T-helper 17 cell (primary cell): Measurements from ENCODE around the gene SKI. TPM values are rescaled to one million over a fixed set of nuclear protein-coding genes. Genes with fewer than 3 reads are reported as not detected.

ENCODE experiments used
- ATAC-seq: fragments of 150-1000 bp; cut with Tn5 transposase; 2 replicates; pipeline ENCODE4 v1.10.0; 2021; ENCODE audit warnings: mild to moderate bottlenecking, moderate library complexity
- DNase-seq, 3 donors: peaks; one replicate each; pipeline versions ENCODE4 v3.0.0 to v3.0.0-alpha.2; 2020 to 2021
- H3K9me3 ChIP-seq: one replicate; pipeline ENCODE4 v1.7.0; 2013; ENCODE audit warnings: low read length, mild to moderate bottlenecking; ENCODE audit not compliant: control insufficient read depth, poor library complexity, severe bottlenecking
- H3K27ac Mint-ChIP-seq: one replicate; pipeline ENCODE4 v1.8.0; 2022; ENCODE audit warnings: mild to moderate bottlenecking, moderate library complexity, mixed read lengths
- H3K27me3 Mint-ChIP-seq: one replicate; pipeline ENCODE4 v1.8.0; 2022; ENCODE audit warnings: mixed read lengths
- H3K36me3 Mint-ChIP-seq: one replicate; pipeline ENCODE4 v1.8.0; 2022; ENCODE audit warnings: low read depth, mixed read lengths
- H3K4me1 Mint-ChIP-seq: one replicate; pipeline ENCODE4 v1.8.0; 2022; ENCODE audit warnings: mild to moderate bottlenecking, mixed read lengths
- H3K4me3 Mint-ChIP-seq: one replicate; pipeline ENCODE4 v1.8.0; 2022; ENCODE audit warnings: mild to moderate bottlenecking, moderate library complexity, mixed read lengths
- total RNA-seq, 4 donors: library from RNA in 2 of 4; stranded (reverse) in 2 of 4; gene quantifications; one replicate each; pipeline ENCODE4 v1.2.3 and lab custom pipeline; 2022 to 2026

The SKI gene
- total RNA-seq, 2 donors from 2014 or later, result 183 to 215 TPM

DNA sequence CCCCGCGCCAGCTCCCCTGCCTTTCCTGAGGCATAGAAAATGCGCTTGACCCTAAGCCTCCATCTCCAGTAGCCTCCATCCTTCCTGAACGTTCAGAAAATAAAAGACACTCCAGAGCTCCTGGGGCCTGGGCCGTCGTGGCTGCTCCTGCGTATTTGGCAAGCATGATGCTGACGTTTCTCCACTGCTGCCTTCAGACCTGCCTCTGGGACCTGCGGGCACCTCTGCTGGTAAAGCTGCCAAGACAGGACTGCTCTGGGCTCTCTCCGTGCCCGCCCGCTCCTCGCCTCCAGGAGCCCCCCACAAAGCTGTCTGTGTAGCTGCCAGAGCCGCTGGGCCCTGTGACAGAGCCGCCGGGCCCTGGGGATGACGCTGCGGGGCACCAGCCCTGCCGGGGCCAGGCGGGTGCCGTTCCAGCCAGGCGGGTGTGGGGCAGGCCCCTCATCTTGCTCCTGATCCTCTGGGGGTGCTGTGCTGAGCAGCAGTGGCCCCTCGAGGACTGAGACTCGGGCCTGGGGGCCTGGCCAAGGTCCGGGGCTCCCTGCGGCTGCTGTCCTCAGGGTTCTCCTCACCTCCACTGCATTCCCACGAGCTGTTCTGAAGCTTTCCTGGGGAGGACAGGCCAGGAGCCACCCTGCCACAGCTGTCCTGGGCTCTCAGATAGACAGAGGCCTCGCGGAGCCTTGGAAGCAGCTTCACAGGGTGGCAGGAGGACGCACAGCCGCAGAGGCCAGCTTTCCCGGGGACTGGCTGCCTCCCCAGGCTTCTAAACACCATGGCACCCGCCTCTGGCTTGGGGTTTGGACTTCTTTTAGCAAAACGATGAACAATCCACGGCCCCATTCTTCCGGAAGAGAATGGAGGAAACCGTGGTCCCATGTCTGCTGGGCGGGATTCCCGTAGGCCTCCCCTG is 115.2 kb downstream of the SKI start:
- H3K9me3 ChIP-seq, result no peaks in the 10 kb centered on the region
- Mint-ChIP-seq H3K27me3 (no peaks in the 10 kb centered on the region), H3K27ac (no peak overlapping the region)

DNA sequence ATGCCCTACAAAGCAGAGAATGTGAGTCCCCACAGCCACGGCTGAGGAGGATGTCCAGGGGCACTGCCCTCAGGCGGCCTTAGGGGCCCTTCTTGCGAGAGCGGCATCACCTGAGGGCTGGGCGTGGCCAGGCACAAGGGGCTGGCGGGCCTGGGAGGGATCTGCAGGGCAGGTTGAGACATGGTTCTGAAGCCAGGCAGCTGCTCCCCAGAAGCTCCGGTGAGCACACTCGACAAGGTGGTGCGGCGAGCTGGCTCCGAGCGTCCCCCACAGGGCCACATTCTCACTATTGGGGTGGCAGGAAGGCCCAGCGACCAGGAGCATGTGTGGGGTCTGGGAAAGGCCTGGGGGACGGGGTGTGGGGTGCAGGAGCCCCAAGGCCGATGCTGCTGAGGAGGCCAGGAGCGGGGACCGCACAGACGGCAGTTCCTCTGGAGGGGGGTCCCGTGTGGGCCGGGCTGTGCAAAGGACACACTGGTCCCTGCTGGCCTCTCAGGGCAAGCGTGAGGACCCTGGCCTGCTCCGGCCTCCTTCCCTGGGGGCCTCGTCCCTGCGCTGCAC is 116.1 kb downstream of the SKI start:
- ATAC-seq, result no peak
- H3K27me3 Mint-ChIP-seq, result no peaks in the 10 kb centered on the region
- DNase-seq, result peak in 1 of 3 donors; percentile 9
- peaks cover under 1% of the 10 kb centered on the region for H3K4me1 Mint-ChIP-seq
- H3K27ac Mint-ChIP-seq, result no peak overlapping the region
- H3K4me3 Mint-ChIP-seq, result no peak overlapping the region
- no peaks in the 10 kb centered on the region for H3K36me3 Mint-ChIP-seq
- no peaks in the 10 kb centered on the region for H3K9me3 ChIP-seq

More for the DNA sequence above, 115.2 kb downstream of the SKI start:
- H3K36me3 Mint-ChIP-seq, result no peaks in the 10 kb centered on the region
- no peaks in the 10 kb centered on the region for H3K4me1 Mint-ChIP-seq
- H3K4me3 Mint-ChIP-seq, result no peak overlapping the region
- DNase-seq (peak in 1 of 3 donors; percentile 9), ATAC-seq (no peak)

DNA sequence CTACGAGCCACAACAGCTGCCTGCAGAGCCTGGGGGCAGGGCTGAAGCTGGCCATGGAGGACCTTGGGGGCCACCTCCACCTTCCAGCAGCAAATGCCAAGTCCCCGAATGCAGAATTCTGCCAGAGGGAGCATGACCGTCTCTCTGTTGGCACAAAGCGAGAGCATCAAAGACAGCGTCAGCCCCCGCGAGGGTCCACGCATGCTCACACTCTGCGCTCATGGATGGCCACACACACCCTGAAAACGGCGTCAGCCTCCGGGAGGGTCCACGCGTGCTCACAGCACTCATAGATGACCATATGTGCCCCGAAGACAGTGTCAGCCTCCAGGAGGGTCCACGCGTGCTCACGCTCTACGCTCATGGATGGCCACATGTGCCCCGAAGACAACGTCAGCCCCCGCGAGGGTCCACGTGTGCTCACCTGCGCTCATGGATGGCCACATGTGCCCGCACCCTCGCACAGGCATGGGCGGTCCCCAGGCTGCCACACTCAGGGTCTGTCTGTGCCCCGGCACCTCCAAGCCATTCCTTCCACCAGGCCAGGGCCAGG is 116.7 kb downstream of the SKI start:
- peak in 1 of 3 donors; percentile 6 for DNase-seq
- H3K9me3 ChIP-seq, result no peaks in the 10 kb centered on the region
- peaks cover 2% of the 10 kb centered on the region for H3K4me1 Mint-ChIP-seq
- H3K36me3 Mint-ChIP-seq, result no peaks in the 10 kb centered on the region
- no peaks in the 10 kb centered on the region for H3K27me3 Mint-ChIP-seq
- no peak overlapping the region for H3K4me3 Mint-ChIP-seq
- no peak overlapping the region for H3K27ac Mint-ChIP-seq
- ATAC-seq, result no peak

DNA sequence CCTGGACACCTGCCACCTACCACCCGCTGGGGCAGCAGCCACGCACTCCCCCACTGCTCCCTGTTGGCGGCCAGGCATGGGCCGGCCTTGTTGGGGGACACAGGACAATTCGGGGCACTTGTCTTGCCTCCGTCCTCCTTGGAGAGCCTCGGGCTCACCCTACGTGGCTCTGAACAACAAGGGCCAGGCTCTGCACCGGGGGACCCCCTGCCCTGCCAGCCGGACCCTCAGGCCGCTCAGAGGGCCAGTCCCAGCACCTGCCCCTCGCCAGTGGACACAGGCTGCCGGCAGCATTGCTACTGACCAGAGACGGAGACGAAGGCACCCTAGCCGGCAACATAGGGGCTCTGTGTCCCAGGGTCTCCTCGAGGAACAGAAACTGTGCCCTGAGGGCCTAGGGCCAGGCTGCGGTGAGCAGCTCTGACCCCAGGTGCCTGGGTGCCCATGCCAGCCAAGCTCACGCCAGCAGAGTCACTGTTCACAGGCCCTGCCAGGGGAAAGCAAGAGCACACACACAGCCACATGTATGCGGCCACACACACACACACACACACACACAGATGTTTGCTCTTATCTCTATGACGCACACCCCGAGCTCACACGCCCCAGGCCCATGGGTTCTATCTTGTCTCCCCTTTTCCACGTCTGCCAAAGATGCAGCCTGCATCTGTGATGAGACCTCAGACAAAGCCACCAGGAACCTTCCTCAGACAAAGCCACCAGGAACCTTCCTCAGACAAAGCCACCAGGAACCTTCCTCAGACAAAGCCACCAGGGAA is 117.4 kb downstream of the SKI start:
- Mint-ChIP-seq H3K36me3 (no peaks in the 10 kb centered on the region), H3K4me1 (peaks cover 2% of the 10 kb centered on the region), H3K27me3 (no peaks in the 10 kb centered on the region), H3K4me3 (no peak overlapping the region), H3K27ac (no peak overlapping the region)
- DNase-seq (peak in 2 of 3 donors; percentile 7 to 8), ATAC-seq (no peak)
- H3K9me3 ChIP-seq, result no peaks in the 10 kb centered on the region

DNA sequence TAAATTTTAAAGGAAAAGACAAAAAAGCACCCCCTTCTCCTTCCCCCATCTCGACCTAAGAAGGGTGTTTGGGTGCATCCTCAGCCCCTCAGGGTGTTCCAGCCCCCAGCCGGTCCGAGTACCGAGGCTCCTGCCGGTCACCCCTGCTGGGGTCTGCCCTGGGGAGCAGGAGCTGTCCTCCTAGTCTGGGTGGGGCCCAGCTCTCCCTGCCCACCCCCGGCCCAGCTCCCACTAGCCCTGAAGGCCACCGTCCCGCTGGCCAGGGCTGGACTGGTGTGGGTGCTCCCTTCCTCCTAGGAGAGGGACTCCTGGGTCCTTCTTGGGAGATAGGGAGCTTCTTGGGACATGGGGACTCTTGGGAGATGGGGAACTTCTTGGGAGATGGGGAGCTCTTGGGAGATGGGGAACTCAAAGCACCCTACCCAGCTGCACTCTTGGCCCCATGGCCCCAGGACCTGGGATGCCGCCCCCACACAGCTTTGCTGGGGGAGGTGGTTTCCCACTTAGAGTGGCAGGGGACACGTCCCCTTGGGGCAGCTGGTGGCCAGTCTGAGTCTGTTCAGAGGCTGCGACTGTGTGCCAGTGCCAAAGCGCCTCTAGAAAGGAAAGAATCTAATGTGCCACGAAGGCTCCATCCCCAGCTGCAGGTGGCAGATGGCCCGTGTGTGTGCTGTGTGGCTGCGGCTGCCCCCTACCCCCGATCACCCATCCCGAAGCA is 118.7 kb downstream of the SKI start:
- no peaks in the 10 kb centered on the region for H3K9me3 ChIP-seq
- Mint-ChIP-seq H3K4me3 (no peak overlapping the region), H3K27ac (no peak overlapping the region), H3K27me3 (no peaks in the 10 kb centered on the region), H3K36me3 (no peaks in the 10 kb centered on the region), H3K4me1 (peaks cover 2% of the 10 kb centered on the region)
- DNase-seq (peak in 2 of 3 donors; percentile 6), ATAC-seq (no peak)

DNA sequence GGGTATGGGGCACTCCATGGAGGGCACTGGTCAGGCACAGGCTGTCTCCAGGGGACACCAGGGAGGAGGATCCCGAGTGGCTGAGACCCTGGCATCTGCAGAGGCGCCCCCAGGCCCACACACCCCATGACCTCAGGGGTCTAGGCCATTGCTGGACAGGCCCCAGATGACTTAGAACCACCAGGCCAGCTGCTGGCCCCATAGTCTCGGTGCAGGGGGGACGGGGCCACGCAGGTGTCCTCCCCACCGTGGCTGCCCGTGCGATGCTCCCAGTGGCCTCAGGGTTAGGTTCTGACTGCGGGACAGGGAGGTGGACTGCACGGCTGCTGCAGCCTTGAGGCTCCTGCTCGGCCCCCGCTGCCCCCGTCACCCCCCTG is 119.3 kb downstream of the SKI start:
- Mint-ChIP-seq H3K4me1 (peaks cover 2% of the 10 kb centered on the region), H3K27me3 (no peaks in the 10 kb centered on the region), H3K36me3 (no peaks in the 10 kb centered on the region), H3K4me3 (no peak overlapping the region), H3K27ac (no peak overlapping the region)
- H3K9me3 ChIP-seq, result no peaks in the 10 kb centered on the region
- ATAC-seq, result no peak
- peak in 2 of 3 donors; percentile 5 for DNase-seq

DNA sequence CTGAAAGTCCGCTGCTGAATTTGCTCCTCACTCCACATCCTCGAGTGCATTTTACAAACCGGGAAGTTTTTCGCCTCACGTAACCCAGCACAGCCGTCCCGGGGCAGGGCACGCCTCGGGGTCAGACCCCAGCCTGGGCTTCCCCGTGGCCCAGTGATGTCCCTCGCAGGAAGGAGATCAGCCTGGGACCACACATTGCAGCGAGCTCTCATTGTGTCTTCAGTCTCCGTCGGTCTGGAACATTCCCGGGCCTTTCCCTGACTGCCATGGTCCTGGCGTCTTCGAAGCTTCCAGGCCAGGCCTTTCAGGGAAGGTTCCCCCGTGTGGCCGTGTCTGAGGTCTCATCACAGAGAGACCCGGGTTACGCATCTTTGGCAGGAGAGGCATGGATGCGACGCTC is 119.8 kb downstream of the SKI start:
- Mint-ChIP-seq H3K36me3 (no peaks in the 10 kb centered on the region), H3K4me1 (peaks cover 2% of the 10 kb centered on the region), H3K27me3 (no peaks in the 10 kb centered on the region), H3K4me3 (no peak overlapping the region), H3K27ac (no peak overlapping the region)
- DNase-seq, result peak in 1 of 3 donors; percentile 6
- H3K9me3 ChIP-seq, result no peaks in the 10 kb centered on the region
- no peak for ATAC-seq

DNA sequence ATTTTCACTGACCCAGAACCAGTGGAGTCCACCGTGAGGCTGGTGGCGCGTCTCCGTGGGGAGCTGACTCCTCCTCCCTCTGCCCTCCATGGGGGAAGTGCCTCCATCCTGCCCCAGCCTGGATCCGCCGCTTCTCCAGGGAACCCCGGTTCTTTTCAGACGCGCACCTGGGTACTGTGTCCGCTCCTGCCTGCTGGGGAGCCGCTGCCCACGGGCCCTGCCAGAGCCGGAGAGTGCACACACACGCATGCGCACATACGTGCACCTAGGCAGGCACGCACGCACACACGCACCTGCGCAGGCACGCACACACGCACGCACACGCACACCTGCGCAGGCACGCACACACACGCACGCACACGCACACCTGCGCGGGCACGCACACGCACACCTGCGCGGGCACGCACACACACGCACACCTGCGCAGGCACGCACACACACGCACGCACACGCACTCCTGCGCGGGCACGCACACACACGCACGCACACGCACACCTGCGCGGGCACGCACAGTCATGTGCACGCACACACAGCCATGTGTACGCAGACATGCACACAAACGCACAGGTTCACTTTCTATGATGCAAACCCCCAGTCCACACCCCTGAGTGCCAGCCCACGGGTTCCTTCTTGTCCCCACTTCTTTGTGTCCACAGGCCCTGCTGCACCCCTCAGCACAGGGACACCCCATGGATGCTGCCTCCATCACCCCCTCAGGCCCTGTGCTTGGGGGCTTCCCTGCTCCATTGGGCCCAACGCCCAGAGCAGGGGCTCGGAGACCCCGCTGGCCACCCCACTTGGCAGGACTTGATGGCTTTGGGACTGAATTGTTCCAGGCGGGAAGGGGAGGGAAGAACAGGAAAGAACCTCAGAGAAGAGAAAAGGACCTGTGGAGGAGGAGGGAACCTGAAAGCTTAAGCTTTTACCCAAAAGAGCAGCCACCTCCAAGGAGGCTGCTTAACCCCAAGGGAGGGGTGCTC is 120.5 kb downstream of the SKI start:
- Mint-ChIP-seq H3K27me3 (no peaks in the 10 kb centered on the region), H3K27ac (no peak overlapping the region), H3K4me1 (peaks cover 2% of the 10 kb centered on the region), H3K36me3 (no peaks in the 10 kb centered on the region), H3K4me3 (no peak overlapping the region)
- DNase-seq, result peak in 2 of 3 donors; percentile 3 to 6
- no peak for ATAC-seq
- no peaks in the 10 kb centered on the region for H3K9me3 ChIP-seq

DNA sequence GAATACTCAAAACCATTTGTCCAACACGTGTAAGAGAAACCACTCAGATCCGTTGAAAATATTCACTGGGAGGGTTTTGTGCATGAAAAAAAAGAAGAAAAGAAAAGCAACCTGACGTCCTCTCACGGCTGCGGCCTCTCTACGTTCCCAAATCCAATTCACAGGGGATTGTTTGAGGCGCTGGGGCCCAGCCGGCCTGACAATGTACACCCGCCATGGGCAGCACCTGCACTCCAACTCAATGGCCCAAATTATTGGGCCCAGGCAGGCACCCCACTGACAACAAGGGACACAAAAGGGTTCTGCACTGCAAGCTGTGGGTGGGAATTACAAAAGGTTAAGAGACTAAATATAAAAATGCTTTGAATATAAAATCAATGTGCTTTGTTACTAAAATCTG is 121.7 kb downstream of the SKI start:
- Mint-ChIP-seq H3K27me3 (no peaks in the 10 kb centered on the region), H3K36me3 (no peaks in the 10 kb centered on the region), H3K4me3 (no peak overlapping the region), H3K4me1 (peaks cover 2% of the 10 kb centered on the region), H3K27ac (no peak overlapping the region)
- ATAC-seq (no peak), DNase-seq (peak in 1 of 3 donors; percentile 3)
- no peaks in the 10 kb centered on the region for H3K9me3 ChIP-seq

DNA sequence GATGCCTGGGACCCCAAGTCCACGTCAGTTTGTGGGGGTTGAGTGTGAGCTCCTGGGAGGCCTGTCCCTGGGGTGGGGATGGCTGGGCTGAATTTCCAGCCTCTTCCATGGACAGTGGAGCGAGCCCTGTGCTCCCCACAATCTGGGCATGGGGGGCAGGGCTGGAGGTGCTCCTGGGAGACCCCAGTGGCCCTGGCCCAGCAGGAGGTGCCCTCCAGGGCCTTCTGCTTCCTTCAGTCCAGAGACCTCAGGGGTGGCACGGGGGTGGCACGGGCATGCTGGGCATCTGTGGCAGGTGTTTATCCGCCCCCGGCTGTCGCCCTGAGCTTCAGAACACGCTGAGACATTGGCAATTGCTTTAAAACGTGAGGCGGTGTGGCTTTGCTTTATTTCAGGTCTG is 122.4 kb downstream of the SKI start:
- no peak for ATAC-seq
- no peaks in the 10 kb centered on the region for H3K9me3 ChIP-seq
- no peak overlapping the region for H3K27ac Mint-ChIP-seq
- H3K4me3 Mint-ChIP-seq, result no peak overlapping the region
- H3K36me3 Mint-ChIP-seq, result no peaks in the 10 kb centered on the region
- peak in 2 of 3 donors; percentile 6 to 8 for DNase-seq
- peaks cover 2% of the 10 kb centered on the region for H3K4me1 Mint-ChIP-seq
- no peaks in the 10 kb centered on the region for H3K27me3 Mint-ChIP-seq

DNA sequence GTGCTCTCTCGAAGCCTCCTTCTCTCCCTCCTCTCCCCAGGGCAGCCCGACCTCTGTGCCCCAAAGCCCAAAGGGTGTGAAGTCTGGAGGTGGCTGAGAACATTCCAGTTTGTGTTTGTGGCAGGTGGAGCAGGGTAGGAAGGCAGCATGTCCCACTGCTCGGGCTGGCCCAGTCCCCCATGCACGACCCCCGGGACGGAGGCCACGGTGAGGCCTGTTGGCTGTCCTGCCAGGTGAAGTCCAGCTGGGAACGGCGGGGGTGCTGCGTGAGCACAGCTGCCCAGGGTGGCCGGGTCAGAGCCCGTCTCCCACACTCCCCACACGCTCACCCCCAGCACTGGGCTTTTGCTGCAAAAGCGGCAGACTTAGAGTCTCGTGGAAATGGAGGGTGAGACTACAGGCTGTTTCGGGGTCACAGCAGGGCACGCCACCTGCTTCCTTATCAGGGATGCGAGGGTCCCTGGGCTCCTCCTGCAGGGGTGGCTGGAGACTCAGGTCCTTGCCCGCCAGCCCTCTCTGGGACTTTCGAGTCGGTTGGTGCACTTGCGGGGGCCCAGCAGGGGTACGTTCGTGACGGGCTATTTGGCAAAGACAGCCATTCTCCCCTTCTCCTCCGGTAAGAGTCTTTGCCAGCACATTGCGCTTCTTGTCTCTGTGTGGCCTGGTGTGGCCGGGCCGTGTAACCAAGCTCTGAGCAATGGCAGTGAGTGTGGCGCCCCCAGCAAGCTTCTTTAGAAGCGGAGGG is 123.0 kb downstream of the SKI start:
- no peak for ATAC-seq
- Mint-ChIP-seq H3K27me3 (no peaks in the 10 kb centered on the region), H3K36me3 (no peaks in the 10 kb centered on the region), H3K4me1 (peaks cover 2% of the 10 kb centered on the region), H3K27ac (no peak overlapping the region), H3K4me3 (no peak overlapping the region)
- peak in 2 of 3 donors; percentile 6 to 10 for DNase-seq
- no peaks in the 10 kb centered on the region for H3K9me3 ChIP-seq
